ENCODE data around the gene OR9G4. TPM values are rescaled to one million over a fixed set of nuclear protein-coding genes. Genes with fewer than 3 reads are reported as not detected.

OR9G4 gene
- total and polyA plus RNA-seq, 12 donors: not detected

GRCh38 chr11:56776809-56777208, 28.3 kb upstream of the OR9G4 start:
- H3K9me3 ChIP-seq (replicated peaks in 1 of 3): no peaks in the 10 kb centered on the region
- DNase-seq: no peak
- no peaks in the 10 kb centered on the region for H3K36me3 ChIP-seq (replicated peaks in 1 of 2)
- no peaks in the 10 kb centered on the region for H3K4me1 ChIP-seq (replicated peaks in 1 of 2)
- no peak for TF ChIP-seq POLR2A (IDR thresholded peaks at IDR 0.05)
- TF ChIP-seq, protein P1, sequence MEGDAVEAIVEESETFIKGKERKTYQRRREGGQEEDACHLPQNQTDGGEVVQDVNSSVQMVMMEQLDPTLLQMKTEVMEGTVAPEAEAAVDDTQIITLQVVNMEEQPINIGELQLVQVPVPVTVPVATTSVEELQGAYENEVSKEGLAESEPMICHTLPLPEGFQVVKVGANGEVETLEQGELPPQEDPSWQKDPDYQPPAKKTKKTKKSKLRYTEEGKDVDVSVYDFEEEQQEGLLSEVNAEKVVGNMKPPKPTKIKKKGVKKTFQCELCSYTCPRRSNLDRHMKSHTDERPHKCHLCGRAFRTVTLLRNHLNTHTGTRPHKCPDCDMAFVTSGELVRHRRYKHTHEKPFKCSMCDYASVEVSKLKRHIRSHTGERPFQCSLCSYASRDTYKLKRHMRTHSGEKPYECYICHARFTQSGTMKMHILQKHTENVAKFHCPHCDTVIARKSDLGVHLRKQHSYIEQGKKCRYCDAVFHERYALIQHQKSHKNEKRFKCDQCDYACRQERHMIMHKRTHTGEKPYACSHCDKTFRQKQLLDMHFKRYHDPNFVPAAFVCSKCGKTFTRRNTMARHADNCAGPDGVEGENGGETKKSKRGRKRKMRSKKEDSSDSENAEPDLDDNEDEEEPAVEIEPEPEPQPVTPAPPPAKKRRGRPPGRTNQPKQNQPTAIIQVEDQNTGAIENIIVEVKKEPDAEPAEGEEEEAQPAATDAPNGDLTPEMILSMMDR (IDR thresholded peaks at IDR 0.05): no peak
- no peak overlapping the region for H3K4me3 ChIP-seq
- no peak overlapping the region for H3K27ac ChIP-seq
- intact Hi-C loops (cut with DNase I): no loop called here
- no peaks in the 10 kb centered on the region for H3K27me3 ChIP-seq

GRCh38 chr11:56764976-56765375, 16.5 kb upstream of the OR9G4 start:
- TF ChIP-seq, protein P1 (IDR thresholded peaks at IDR 0.05): no peak
- TF ChIP-seq POLR2A (IDR thresholded peaks at IDR 0.05): no peak
- 73 to 79% (median 76%) methylated on average over 4 of the region's 4 CpGs for WGBS, 4 donors
- no peak for DNase-seq
- H3K4me1 ChIP-seq (replicated peaks in 1 of 2): no peaks in the 10 kb centered on the region
- no peaks in the 10 kb centered on the region for H3K9me3 ChIP-seq (replicated peaks in 1 of 3)
- no peak overlapping the region for H3K4me3 ChIP-seq
- intact Hi-C loops (cut with DNase I): no loop called here
- no peaks in the 10 kb centered on the region for H3K36me3 ChIP-seq (replicated peaks in 1 of 2)
- no peak overlapping the region for H3K27ac ChIP-seq
- H3K27me3 ChIP-seq: no peaks in the 10 kb centered on the region

- Histone ChIP-seq H3K4me1 (replicated peaks in 1 of 2) (no peaks in the 10 kb centered on the region), H3K27ac (no peak overlapping the region), H3K9me3 (replicated peaks in 1 of 3) (no peaks in the 10 kb centered on the region), H3K36me3 (replicated peaks in 1 of 2) (no peaks in the 10 kb centered on the region), H3K4me3 (no peak overlapping the region), H3K27me3 (no peaks in the 10 kb centered on the region)
- TF ChIP-seq, protein P1 (IDR thresholded peaks at IDR 0.05): no peak
- TF ChIP-seq POLR2A (IDR thresholded peaks at IDR 0.05): no peak
- no peak for DNase-seq
- 65 to 82% (median 77%) methylated on average over 5 of the region's 5 CpGs for WGBS, 4 donors
- intact Hi-C loops (cut with DNase I): no loop called here
Observed at GRCh38 chr11:56751480-56751879, 3.0 kb upstream of the OR9G4 start.

- no peak for TF ChIP-seq POLR2A (IDR thresholded peaks at IDR 0.05)
- TF ChIP-seq, protein P1 (IDR thresholded peaks at IDR 0.05): no peak
- no peak overlapping the region for H3K4me3 ChIP-seq
- H3K9me3 ChIP-seq (replicated peaks in 1 of 3): no peaks in the 10 kb centered on the region
- no peaks in the 10 kb centered on the region for H3K36me3 ChIP-seq (replicated peaks in 1 of 2)
- no peaks in the 10 kb centered on the region for H3K27me3 ChIP-seq
- no peak for DNase-seq
- WGBS, 4 donors: 84 to 88% (median 85%) methylated on average over 5 of the region's 5 CpGs
- intact Hi-C loops (cut with DNase I): no loop called here
- H3K27ac ChIP-seq: no peak overlapping the region
- H3K4me1 ChIP-seq (replicated peaks in 1 of 2): no peaks in the 10 kb centered on the region
Observed at GRCh38 chr11:56750190-56750589, 1.7 kb upstream of the OR9G4 start.
